Measurements from ENCODE around the gene TMEM174. TPM values are rescaled to one million over a fixed set of nuclear protein-coding genes. Genes with fewer than 3 reads are reported as not detected.

Gene TMEM174
- total and polyA plus RNA-seq, 8 donors = 0.13 to 0.30 (median 0.13) TPM; not detected in 5

- no peaks in the 10 kb centered on the region for H3K4me1 ChIP-seq
- intact Hi-C loops (cut with DNase I) = no loop called here
- no peaks in the 10 kb centered on the region for H3K36me3 ChIP-seq
- no peak for ATAC-seq
- H3K9me3 ChIP-seq = no peaks in the 10 kb centered on the region
- no peak for DNase-seq
- peaks cover 93 to 100% of the 10 kb centered on the region in 2 donors for H3K27me3 ChIP-seq
- H3K27ac ChIP-seq = no peak overlapping the region
- no peak for TF ChIP-seq CTCF (IDR thresholded peaks at IDR 0.05)
- no peak overlapping the region for H3K4me3 ChIP-seq
Measured at GRCh38 chr5:73221726-73222125, 48.7 kb downstream of the TMEM174 start.

- Histone ChIP-seq H3K9me3 (no peaks in the 10 kb centered on the region), H3K4me1 (no peaks in the 10 kb centered on the region), H3K36me3 (no peaks in the 10 kb centered on the region), H3K4me3 (no peak overlapping the region), H3K27ac (no peak overlapping the region), H3K27me3 (peaks cover 91 to 100% of the 10 kb centered on the region in 2 donors)
- intact Hi-C loops (cut with DNase I) = no loop called here
- no peak for ATAC-seq
- no peak for DNase-seq
- TF ChIP-seq CTCF (IDR thresholded peaks at IDR 0.05) = no peak
Measured at GRCh38 chr5:73222173-73222572, 49.2 kb downstream of the TMEM174 start.

Other genes with a start within 250 kb of the TMEM174 start
- 10 to 100 TPM; 57.9 to 71.1 TPM for gene FCHO2, start 217.2 kb upstream of the TMEM174 start, total RNA-seq
- gene FCHO2, start 217.2 kb upstream of the TMEM174 start, polyA plus RNA-seq (ENCODE audit: insufficient read length in 6 of 6) = 10 to 100 TPM; 25.7 to 32.4 (median 28.4) TPM
- gene TMEM171, start 52.6 kb upstream of the TMEM174 start, total RNA-seq = under 1 TPM; 0.32 to 0.37 TPM
- under 1 TPM in 2 of 6 donors, not detected in 4; 0.10 to 0.15 TPM for gene TMEM171, start 52.6 kb upstream of the TMEM174 start, polyA plus RNA-seq (ENCODE audit: insufficient read length in 6 of 6)

Measured in left lung (tissue), 10 donors.